ENCODE data around the gene GALNS. TPM values are rescaled to one million over a fixed set of nuclear protein-coding genes. Genes with fewer than 3 reads are reported as not detected.

GALNS gene
- total RNA-seq, 1 donor from 2014 or later, result 32.8 TPM

DNA sequence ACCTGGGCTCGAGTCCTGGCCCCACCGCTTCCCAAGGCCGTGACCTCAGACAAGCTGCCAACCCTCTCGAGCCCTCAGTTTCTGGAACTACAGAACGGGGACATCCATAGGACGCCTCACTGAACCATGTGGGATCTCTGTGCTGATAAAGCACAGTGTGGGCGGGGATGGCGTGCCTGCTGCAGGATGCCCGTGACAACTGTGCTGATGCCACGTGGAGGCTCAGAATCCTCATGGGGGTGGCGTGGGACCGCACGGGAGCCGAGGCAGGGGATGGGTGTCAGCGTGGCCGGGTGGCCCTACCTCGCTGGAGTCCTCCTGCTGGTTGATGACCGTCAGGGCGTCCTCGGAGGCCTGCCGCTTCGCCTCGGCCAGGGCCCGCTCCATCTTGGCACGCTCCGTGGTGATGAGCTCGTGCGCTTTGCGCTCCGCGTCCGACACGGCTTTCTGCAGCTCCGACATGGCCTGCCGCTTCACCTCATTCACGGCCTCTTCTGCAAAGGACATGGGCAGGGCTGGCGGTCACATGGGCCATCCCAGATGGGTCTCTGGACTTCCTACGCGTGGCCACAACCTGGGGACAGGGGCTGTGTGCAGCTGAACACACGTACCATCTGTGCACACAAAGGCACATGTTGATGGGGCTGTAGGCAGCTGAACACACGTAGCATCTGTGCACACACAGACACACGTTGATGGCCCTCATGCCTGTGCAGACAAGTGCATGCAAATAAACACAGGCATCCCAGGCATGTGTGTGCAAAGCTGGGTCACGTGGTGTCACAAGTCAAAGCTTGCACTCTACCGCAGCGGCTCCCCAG, 22.4 kb upstream of the GALNS start:
- intact Hi-C loops (cut with DNase I), result no loop called here
- Histone ChIP-seq H3K27me3 (no peaks in the 10 kb centered on the region), H3K36me3 (peaks cover 17% of the 10 kb centered on the region), H3K4me3 (no peak overlapping the region), H3K4me1 (no peaks in the 10 kb centered on the region), H3K9me3 (no peaks in the 10 kb centered on the region), H3K27ac (no peak overlapping the region)
- ATAC-seq (no peak), DNase-seq (no peak)
- no peak for TF ChIP-seq CTCF (IDR thresholded peaks at IDR 0.05)

- no peak for ATAC-seq
- no peak for DNase-seq
- peaks cover 12% of the 10 kb centered on the region for H3K36me3 ChIP-seq
- intact Hi-C loops (cut with DNase I), result no loop called here
- no peaks in the 10 kb centered on the region for H3K4me1 ChIP-seq
- no peaks in the 10 kb centered on the region for H3K9me3 ChIP-seq
- no peak overlapping the region for H3K4me3 ChIP-seq
- no peak overlapping the region for H3K27ac ChIP-seq
- no peak for TF ChIP-seq CTCF (IDR thresholded peaks at IDR 0.05)
- no peaks in the 10 kb centered on the region for H3K27me3 ChIP-seq
These were observed 21.6 kb upstream of the GALNS start for GRCh38 chr16:88878356-88878755.

GRCh38 chr16:88877564-88878289, 21.0 kb upstream of the GALNS start:
- DNase-seq (no peak), ATAC-seq (no peak)
- Histone ChIP-seq H3K27ac (no peak overlapping the region), H3K27me3 (no peaks in the 10 kb centered on the region), H3K36me3 (peaks cover 10% of the 10 kb centered on the region), H3K4me3 (no peak overlapping the region), H3K9me3 (no peaks in the 10 kb centered on the region), H3K4me1 (no peaks in the 10 kb centered on the region)
- intact Hi-C loops (cut with DNase I), result no loop called here
- no peak for TF ChIP-seq CTCF (IDR thresholded peaks at IDR 0.05)

GRCh38 chr16:88876942-88877526, 20.3 kb upstream of the GALNS start:
- Histone ChIP-seq H3K4me3 (no peak overlapping the region), H3K9me3 (no peaks in the 10 kb centered on the region), H3K4me1 (no peaks in the 10 kb centered on the region), H3K27ac (no peak overlapping the region), H3K36me3 (peaks cover 10% of the 10 kb centered on the region), H3K27me3 (no peaks in the 10 kb centered on the region)
- intact Hi-C loops (cut with DNase I), result no loop called here
- DNase-seq (no peak), ATAC-seq (no peak)
- TF ChIP-seq CTCF (IDR thresholded peaks at IDR 0.05), result no peak

- no peak for DNase-seq
- no peak for TF ChIP-seq CTCF (IDR thresholded peaks at IDR 0.05)
- H3K36me3 ChIP-seq, result peaks cover 10% of the 10 kb centered on the region
These were observed 19.0 kb upstream of the GALNS start for GRCh38 chr16:88875703-88876234.

More at GRCh38 chr16:88875703-88876234, 19.0 kb upstream of the GALNS start:
- Histone ChIP-seq H3K4me3 (no peak overlapping the region), H3K4me1 (peaks cover 3% of the 10 kb centered on the region), H3K9me3 (no peaks in the 10 kb centered on the region), H3K27me3 (no peaks in the 10 kb centered on the region), H3K27ac (no peak overlapping the region)
- intact Hi-C loops (cut with DNase I), result no loop called here
- ATAC-seq, result no peak

All from upper lobe of right lung (tissue), 1 donor.